HG02885 (cell line): ENCODE data around the gene RBFOX2.
"Not testable (repeated sequence)": the region's sequence is repeated elsewhere in the genome, so short reads cannot be mapped to it uniquely, and the experiment has no call there.

Source experiments
- ATAC-seq: cut with Tn5 transposase; IDR thresholded peaks from one replicate; pipeline ENCODE4 v1.9.1; 2021; ENCODE audit warnings: mild to moderate bottlenecking; ENCODE audit not compliant: unreplicated experiment, poor library complexity

Gene RBFOX2

DNA sequence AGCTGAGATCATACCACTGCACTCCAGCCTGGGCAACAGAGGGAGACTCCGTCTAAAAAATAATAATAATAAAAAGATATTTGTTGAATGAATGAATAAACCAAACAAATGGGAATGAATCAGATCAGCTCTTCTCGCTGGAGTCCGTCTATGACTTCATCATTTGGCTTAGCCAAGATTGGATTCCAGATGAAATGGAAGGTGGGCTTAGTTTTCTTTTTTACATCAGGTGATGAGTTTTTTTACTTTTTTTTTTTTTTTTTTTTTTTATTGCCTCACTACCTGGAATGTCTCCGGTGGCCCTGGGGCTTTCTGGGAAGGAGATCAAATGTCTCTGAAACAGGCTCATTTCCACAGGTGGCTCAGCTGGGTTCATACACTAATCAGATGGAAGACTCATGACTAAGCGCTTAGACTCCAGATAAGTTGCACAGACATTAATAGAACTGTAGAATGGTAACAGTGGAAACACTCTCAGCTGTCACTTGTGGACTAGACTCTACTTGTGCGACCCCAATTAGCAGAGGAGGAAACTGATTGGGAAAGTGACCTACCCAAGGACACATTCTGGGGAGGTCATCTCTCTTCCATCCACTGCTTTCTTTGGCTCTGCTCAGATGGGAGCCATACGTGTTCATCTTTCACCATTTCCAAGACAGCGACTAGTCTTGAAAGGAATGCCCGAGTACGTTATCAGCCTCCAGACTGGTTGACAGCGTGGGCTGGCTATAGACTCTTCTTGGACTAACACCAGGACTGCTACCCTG lies 20.5 kb upstream of the RBFOX2 start:
- no peak for ATAC-seq

DNA sequence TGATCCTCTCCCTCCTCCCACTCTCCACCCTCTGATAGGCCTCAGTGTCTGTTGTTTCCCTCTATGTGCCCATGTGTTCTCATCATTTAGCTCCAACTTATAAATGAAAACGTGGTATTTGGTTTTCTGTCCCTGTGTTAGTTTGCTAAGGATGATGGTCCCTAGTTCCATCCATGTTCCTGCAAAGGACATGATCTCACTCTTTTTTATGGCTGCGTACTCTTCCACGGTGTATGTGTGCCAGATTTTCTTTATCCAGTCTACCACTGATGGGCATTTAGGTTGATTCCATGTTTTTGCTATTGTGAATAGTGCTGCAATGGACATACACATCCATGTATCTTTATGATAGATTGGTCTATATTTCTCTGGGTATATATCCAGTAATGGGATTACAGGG lies 15.9 kb upstream of the RBFOX2 start:
- ATAC-seq, result not testable (repeated sequence)

DNA sequence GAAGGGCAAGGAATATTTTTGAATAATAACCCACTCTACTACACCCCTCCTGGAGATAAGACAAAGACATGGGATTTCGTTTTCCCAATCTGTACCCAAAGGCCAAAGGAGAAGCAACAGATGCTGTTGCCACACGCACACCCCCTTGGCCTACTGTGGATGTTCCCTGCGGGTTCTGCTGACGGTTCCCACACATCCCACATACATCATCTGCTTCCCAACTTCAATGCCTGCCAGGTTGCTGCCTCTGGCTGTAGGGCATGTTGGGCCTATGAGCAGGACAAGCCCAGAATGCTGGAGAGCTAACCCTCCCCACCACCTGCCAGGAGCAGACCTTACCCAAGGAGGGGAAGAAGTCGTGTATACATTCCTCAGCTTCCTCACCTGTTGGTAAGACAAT lies 13.6 kb upstream of the RBFOX2 start:
- no peak for ATAC-seq

DNA sequence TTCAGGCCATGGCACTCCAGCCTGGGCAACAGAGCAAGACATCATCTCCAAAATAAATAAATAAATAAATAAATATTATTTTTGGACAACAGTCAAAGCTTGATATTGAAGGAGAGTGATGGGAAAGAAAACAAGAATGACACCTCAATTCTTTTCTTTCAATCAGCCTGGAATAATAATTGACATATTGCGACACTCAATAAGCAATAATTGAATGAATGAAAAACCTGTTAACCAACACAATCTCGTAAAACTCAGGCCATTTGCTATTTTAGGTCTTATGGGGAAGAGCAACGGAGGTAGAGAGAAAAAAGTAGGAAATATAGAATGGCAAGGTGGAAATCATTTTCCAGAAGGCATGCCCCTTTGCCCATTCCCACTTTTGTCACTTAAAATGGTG lies 10.5 kb upstream of the RBFOX2 start:
- no peak for ATAC-seq

DNA sequence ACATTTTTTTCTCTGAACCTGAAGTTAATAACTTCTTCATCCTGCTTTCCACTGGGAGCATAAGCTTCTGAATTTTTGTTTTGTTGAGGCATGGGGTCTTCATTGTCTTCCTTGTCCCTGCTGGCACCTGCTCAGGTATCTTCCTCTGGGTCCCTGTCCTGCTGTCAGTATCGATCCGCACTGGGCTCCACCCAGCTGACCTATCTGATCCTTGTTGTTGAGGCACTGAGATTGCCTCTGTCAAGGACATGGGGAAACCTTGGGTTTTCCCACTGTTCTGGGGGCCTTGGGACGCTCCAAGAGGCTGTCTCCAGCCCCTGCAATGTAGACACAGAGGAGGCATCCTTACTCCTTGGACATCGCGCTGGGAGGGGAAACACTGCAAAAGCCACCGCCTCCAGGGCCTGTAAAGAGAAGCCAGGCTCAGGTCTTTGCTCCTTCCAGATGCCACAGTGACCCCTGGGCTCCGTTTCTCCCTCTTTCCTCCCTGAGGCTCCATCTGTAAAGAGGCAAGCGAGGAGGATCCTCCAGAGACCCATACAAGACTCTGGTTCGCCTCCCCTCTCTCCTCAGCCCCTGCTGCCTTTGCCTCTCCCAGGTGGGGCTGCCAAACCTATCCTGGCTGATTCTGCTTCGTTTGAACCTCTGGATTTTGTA lies 8.6 kb upstream of the RBFOX2 start:
- no peak for ATAC-seq

DNA sequence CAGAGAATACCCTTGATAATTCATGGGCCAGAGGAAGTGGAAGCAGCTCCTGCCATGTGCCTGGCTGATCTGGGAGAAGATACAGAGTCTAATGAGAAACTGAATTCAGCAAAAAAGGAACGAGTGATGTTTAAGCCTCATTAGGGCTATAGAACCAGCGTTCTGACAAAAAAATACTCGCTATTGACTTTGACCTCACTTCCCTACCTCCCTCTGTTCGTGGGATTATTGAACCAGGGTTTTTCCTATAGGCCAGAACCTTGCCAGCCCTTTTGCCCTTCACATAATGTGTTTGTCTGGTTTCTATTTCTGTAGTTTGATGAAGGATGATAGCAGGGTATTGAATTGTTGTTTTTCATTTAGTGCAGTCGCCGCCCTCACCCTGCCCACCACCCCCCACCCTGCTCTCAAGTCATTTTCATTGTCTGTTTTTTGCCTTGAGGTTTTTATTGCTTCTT lies 7.6 kb upstream of the RBFOX2 start:
- no peak for ATAC-seq

DNA sequence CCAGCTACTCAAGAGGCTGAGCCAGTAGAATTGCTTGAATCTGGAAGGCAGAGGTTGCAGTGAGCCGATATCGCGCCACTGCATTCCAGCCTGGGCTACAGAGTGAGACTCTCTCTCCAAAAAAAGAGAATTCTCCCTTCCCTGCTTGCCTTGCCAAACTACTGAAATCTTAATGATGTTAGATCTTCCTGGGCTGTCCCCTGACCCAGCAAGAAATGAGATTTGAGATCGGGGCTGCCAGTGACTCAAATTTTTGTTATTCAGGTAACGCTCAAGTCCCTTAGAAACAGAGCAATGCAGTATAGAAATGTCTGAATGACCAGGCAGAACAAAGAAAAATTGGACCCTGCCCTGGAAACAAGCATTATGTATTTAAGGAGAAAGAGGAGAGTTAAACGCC lies 4.0 kb upstream of the RBFOX2 start:
- ATAC-seq, result no peak

DNA sequence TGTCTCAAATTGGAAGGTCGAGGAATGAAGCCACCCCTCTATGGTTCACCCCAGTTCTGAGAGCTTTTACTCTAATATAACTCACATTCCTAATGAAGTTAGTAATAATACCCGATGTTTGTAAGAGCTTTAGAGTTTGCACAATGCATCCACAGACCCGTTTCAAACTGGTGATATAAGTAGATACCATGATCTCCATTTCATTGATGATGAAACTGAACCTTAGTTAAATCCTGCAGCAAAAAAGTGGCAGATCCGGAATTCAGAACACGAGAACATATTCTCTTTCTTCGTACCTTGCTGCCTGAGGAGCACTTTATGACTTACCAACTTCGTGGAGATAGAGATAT lies 757 bp upstream of the RBFOX2 start:
- no peak for ATAC-seq

DNA sequence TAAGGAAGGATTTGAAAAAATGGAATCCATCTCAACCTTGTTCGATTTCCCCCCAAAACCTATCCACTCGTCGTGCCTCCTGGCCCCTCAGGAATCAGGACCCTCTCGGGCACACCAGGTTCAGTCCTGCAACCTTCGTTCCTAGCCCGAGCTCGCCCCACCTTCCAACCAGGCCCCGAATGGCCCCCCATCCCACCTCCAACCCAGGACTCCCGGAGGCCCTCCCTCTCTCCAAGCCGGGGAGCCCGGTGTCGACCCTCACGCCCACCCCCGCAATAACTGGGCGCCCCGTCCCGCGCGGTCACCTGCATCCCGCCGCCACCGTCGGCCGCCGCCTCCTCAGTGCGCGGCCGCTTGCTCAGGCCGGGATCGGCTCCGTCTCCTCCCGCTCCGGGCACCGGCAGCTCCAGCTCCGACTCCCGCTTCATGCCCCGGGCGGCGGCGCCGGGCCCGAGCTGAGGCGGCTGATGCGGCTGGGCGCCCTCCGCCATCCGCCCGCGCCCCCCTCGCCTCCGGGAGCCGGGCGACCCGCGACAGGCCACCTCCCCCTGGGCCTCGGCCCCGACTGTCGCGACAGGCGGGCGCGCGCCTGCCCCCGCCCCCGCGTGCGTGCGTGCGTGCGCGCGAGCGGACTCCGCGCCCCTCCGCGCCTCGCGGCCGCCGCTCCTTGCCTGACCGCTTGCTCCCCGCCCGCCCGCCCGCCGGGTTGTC lies 534 bp downstream of the RBFOX2 start:
- no peak for ATAC-seq

DNA sequence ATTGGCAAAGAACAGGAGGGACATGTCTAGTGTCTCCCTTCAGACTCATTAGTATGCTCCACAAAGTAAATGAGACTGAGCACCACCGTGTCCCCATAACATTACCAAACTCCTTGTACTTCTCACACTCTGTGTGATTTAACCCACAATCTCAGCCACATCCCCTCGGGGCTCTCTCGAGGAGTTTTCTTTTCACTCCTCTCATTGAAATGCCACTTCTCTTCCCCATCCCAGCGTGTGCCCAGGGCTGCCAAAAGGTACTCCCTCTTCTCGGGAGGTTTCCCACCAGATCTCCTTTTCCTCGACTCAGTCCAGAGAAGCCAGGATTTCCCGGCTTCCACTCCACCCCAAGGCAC lies 1.1 kb downstream of the RBFOX2 start:
- no peak for ATAC-seq

DNA sequence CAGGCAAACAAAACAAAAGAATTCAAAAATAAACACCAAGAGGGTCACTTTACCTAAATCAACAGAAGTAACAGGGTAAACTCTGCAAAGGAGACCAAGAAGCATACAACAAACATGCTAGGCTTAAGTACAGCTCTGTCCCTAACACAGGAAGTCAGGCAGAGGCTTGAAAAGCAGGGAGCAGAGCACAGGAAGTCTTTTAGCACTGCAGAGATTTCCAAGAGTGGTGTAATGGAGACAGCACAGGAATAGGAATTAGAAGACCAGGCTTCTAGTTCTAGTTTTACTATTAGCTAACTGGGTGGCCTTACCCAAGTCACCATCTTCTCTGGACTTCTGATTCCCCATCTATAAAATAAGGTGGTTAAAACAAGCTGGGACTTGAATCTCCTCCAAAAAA lies 1.9 kb downstream of the RBFOX2 start:
- no peak for ATAC-seq

DNA sequence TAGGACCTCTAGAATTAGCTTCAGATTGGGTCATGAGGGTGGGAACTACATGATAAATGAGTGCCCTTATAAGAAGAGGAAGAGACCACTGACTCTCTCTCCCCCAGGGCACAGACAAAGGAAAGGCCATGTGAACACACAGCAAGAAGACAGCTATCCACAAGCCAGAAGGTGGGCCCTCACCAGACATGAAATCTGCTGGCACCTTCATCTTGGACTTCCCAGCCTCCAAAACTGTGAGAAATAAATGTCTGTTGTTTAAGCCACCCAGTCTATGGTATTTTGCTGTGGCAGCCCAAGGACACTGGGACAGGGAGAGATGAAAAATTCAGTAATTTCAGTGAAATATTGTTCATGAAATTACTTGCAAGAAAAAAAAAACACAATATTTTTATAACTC lies 5.9 kb downstream of the RBFOX2 start:
- ATAC-seq, result no peak

DNA sequence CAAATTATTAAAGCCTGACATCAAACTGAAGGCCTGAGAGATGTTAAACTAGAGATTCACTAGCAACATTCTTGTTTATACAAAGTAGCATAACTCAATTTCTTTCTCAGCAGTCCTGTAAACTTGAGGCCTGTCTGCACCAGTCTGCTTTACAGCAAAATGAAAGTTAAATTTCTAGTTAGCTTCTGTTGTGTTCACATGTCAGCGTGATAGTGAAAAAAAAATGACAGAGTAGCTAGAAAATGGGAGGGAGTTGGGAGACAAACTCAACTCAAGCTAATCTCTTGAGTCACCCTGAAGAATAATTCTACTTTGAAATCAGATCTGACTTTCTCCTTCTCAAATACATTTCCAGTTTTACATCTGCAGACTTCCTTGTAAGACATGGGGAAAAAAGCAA lies 6.5 kb downstream of the RBFOX2 start:
- ATAC-seq, result no peak

DNA sequence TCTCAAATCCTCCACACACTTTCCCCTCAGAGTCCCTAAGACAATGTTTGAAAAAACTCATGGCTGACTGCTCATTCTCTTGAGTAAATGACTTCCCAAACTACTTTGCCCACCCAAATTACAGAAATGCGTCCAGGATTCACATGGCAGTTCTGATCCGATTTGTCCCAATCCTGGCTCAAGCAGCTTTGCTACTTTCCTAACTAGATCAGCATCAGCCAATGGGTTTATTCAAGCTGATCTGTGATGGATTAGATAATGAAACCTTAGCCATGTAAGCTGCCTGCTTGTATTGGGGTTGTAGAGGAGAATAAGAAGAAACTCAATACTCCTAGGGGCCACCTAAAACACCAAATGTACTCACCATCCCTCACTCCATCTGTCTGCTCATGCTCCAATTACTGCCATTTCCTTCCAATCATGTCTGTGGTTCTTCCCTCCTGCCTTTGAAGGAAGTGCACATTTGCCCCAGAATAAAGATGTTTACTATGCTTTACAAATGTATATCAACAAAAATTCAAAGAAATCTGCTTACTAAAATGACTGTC lies 6.9 kb downstream of the RBFOX2 start:
- no peak for ATAC-seq

DNA sequence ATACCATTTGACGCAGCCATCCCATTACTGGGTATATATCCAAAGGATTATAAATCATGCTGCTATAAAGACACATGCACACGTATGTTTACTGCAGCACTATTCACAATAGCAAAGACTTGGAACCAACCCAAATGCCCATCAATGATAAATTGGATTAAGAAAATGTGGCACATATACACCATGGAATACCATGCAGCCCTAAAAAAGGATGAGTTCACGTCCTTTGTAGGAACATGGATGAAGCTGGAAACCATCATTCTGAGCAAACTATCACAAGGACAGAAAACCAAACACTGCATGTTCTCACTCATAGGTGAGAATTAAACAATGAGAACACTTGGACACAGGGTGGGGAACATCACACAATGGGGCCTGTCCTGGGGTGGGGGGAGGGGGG lies 7.8 kb downstream of the RBFOX2 start:
- not testable (repeated sequence) for ATAC-seq

DNA sequence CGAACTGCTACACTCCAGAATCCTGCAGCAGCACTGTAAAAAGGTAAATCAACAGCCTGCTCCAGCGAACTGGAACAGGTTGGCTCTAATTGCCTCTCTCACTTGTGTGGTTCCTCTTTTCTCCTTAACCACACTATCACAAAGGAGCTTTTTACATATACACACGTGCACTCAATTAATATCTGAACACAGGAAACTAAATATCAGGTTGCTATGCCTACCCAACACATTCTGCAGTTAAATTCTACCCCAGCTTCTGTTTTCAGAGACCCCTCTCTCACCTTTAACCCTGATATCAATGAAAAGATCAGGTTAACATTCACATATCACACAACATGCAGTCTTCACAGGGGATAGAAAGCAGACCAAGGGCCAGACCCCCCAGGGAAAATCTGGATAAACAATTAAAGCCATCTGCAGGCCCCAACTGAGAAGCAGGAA lies 11.0 kb downstream of the RBFOX2 start:
- ATAC-seq, result no peak

DNA sequence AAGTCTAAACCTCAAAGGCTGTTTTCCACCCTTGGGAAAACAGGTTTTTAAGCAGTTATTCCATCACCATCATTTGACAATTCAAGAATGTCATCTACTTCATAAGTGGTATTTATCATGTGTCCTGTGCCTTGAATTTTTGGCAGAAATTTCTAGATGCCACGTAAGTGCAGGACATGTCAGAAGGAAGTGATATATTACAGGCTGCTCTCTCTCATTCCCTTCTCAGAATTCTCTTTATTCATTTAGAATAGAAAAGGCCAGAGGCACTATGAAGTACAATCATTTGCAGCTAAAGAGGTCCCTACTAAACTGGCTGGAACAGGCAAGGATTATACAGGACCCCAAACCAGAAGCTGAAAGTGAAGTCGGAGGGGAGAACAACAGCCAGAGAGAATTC lies 11.9 kb downstream of the RBFOX2 start:
- no peak for ATAC-seq

DNA sequence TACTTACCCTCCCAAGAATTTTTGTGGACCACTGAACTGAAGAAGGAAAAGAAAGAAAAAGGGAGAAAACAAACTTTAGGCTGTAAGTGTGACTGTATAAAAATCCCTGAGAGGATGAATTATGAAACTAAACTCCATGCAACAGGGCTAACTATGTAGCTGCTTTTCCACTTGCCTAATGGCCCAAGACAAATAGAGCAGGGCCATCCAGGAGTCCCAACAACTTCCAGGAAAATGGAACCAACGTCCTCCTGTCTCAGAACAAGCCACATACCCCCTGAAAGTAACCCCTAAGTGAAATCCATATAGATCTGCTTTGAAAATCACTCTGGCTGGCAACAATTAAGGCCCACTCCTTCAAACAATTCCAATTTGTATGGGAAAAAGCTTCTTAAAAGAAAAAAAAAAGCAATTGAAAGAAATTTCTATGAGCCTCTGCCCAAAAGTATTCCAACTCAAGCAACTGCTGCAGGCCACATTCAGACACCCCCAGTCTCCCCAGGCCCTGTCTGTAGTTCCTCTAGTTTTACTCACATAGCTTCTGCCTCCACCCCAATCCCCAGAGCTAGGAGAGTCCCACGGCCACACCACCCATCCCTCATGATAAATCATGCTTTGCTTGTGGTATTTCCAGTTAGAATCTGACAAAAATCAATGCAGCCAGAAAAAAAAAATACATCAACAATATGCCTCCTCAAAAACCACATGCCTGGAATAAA lies 12.7 kb downstream of the RBFOX2 start:
- ATAC-seq, result no peak

DNA sequence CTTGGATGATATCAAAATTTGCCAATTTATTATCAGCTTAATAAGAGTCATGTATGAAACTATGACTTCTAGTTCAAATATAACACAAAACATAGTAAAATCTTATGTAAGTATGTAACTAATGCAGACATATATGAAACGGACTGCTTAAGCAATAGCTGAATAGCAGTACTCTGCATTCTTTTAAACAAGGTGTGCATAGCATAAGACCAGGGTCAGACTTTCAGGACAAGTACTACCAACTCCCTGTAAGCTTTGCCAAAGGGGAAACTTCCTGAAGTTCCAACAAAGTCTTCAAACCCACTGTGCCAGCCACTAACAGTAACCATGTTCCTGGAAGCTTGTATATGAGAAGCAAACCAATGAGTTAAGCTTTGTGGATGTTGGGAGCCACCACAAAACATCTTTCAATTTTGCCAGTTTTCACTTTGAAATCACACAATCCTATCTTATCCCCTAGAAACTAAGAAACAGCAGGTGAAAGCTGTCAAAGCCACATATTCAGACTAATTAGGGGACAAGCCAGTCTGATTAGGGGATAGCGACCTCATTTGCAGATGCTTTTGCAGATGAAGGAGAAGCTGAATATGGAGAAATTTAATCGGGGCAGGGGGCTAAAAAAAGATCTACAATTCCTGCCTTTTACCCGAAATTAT lies 13.3 kb downstream of the RBFOX2 start:
- ATAC-seq, result no peak

DNA sequence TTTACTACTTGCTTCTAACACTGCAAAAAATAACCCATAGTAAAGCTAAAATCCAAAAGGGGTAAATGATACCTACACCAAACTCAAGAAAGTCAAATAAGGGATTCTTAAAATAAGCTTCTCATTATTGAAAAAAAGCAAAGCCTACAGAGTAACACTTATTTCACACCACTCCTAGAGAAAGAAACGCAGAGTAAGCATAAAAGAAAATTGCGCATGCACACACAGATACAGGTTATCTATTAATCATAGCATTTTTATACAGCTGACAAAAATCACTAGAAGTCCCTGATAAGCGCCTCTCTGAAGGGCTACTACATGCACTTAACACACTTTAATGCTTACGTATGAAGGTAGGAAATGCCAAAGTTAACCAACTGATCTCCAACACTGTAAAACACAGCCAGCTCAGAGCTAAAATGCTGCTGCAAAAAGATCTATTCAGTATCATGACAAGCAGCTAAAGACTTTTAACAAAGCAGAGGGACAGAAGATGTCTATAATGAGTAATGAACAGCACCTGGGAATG lies 14.0 kb downstream of the RBFOX2 start:
- ATAC-seq, result no peak
